ENCODE measurements around the gene COQ8A. TPM values are rescaled to one million over a fixed set of nuclear protein-coding genes. Genes with fewer than 3 reads are reported as not detected.

Gene COQ8A
- total RNA-seq, 1 experiment from 2014 or later: 39.4 TPM

DNA sequence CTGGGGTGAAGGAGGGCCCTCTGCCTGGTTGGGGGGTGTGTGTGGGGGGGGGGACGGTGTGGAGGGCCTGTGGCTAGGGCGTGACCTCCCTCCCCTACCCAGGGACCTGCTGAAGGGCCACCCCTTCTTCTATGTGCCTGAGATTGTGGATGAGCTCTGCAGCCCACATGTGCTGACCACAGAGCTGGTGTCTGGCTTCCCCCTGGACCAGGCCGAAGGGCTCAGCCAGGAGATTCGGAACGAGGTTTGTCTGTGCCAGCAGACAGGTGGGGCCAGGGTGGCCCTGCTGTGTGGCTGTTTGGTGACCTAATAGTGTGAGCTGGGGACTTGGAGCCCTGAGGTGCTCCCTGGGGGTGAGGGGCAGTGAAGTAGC, 43.9 kb downstream of the COQ8A start:
- TF ChIP-seq ETV6 (CRISPR knock-in tag; IDR thresholded peaks at IDR 0.05): no peak
- TF ChIP-seq ZNF263 (CRISPR knock-in tag; IDR thresholded peaks at IDR 0.05; ENCODE audit: low read depth): no peak
- TF ChIP-seq, protein P1, sequence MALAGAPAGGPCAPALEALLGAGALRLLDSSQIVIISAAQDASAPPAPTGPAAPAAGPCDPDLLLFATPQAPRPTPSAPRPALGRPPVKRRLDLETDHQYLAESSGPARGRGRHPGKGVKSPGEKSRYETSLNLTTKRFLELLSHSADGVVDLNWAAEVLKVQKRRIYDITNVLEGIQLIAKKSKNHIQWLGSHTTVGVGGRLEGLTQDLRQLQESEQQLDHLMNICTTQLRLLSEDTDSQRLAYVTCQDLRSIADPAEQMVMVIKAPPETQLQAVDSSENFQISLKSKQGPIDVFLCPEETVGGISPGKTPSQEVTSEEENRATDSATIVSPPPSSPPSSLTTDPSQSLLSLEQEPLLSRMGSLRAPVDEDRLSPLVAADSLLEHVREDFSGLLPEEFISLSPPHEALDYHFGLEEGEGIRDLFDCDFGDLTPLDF (CRISPR knock-in tag; IDR thresholded peaks at IDR 0.05): no peak
- no peak for TF ChIP-seq NFYB (CRISPR knock-in tag; conservative IDR thresholded peaks at IDR 0.05; ENCODE audit: low read depth)

DNA sequence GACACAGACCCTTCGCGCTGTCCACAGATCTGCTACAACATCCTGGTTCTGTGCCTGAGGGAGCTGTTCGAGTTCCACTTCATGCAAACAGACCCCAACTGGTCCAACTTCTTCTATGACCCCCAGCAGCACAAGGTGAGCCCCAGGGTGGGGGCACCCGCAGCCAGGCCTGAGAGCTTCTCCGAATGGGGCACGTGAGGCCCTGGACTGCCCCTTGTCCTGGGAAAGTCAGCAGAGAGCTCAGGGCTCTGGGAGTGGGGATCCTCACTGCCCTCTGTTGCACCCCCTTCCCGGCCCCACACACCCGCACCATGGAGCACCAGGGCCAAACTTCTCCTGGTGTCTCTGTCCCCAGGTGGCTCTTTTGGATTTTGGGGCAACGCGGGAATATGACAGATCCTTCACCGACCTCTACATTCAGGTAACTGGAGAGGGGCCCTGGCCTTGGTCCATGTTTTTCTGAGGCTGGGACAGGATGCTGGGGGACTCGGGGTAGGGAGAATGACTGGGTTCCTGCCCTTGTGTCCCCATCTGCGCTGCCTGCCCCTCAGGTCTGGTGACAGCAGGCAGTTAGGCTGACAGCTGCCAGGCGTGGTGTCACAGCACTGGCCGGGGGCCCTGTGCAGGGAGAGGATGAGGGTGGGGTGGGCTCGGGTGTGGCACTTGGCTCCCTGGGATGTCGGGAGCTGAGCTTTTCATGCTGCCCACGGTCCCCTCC, 44.6 kb downstream of the COQ8A start:
- no peak for DNase-seq (ENCODE audit: low spot score)
- Mint-ChIP-seq H3K9me3 (no peaks in the 10 kb centered on the region), H3K27me3 (ENCODE audit: low read depth) (no peaks in the 10 kb centered on the region), H3K4me3 (no peak overlapping the region), H3K27ac (no peak overlapping the region), H3K36me3 (peaks cover 17% of the 10 kb centered on the region), H3K4me1 (peaks cover 12% of the 10 kb centered on the region)
- TF ChIP-seq ETV6 (CRISPR knock-in tag; IDR thresholded peaks at IDR 0.05): no peak
- TF ChIP-seq NFYB (CRISPR knock-in tag; conservative IDR thresholded peaks at IDR 0.05; ENCODE audit: low read depth): no peak
- TF ChIP-seq ELF4 (CRISPR knock-in tag; IDR thresholded peaks at IDR 0.05; ENCODE audit: low read depth): no peak
- TF ChIP-seq SOX15 (CRISPR knock-in tag; IDR thresholded peaks at IDR 0.05): no peak
- TF ChIP-seq, protein P2, sequence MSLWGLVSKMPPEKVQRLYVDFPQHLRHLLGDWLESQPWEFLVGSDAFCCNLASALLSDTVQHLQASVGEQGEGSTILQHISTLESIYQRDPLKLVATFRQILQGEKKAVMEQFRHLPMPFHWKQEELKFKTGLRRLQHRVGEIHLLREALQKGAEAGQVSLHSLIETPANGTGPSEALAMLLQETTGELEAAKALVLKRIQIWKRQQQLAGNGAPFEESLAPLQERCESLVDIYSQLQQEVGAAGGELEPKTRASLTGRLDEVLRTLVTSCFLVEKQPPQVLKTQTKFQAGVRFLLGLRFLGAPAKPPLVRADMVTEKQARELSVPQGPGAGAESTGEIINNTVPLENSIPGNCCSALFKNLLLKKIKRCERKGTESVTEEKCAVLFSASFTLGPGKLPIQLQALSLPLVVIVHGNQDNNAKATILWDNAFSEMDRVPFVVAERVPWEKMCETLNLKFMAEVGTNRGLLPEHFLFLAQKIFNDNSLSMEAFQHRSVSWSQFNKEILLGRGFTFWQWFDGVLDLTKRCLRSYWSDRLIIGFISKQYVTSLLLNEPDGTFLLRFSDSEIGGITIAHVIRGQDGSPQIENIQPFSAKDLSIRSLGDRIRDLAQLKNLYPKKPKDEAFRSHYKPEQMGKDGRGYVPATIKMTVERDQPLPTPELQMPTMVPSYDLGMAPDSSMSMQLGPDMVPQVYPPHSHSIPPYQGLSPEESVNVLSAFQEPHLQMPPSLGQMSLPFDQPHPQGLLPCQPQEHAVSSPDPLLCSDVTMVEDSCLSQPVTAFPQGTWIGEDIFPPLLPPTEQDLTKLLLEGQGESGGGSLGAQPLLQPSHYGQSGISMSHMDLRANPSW (CRISPR knock-in tag; conservative IDR thresholded peaks at IDR 0.05; ENCODE audit: low read depth): no peak
- TF ChIP-seq, protein P3, sequence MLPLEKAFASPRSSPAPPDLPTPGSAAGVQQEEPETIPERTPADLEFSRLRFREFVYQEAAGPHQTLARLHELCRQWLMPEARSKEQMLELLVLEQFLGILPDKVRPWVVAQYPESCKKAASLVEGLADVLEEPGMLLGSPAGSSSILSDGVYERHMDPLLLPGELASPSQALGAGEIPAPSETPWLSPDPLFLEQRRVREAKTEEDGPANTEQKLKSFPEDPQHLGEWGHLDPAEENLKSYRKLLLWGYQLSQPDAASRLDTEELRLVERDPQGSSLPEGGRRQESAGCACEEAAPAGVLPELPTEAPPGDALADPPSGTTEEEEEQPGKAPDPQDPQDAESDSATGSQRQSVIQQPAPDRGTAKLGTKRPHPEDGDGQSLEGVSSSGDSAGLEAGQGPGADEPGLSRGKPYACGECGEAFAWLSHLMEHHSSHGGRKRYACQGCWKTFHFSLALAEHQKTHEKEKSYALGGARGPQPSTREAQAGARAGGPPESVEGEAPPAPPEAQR (CRISPR knock-in tag; IDR thresholded peaks at IDR 0.05): no peak
- TF ChIP-seq, protein P4, sequence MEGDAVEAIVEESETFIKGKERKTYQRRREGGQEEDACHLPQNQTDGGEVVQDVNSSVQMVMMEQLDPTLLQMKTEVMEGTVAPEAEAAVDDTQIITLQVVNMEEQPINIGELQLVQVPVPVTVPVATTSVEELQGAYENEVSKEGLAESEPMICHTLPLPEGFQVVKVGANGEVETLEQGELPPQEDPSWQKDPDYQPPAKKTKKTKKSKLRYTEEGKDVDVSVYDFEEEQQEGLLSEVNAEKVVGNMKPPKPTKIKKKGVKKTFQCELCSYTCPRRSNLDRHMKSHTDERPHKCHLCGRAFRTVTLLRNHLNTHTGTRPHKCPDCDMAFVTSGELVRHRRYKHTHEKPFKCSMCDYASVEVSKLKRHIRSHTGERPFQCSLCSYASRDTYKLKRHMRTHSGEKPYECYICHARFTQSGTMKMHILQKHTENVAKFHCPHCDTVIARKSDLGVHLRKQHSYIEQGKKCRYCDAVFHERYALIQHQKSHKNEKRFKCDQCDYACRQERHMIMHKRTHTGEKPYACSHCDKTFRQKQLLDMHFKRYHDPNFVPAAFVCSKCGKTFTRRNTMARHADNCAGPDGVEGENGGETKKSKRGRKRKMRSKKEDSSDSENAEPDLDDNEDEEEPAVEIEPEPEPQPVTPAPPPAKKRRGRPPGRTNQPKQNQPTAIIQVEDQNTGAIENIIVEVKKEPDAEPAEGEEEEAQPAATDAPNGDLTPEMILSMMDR (IDR thresholded peaks at IDR 0.05): no peak
- CTCF ChIA-PET: interaction anchor here (1.3 to 1.4 kb wide), 2 partner anchors 11 to 347 kb away, joined by 3 read pairs; no protein-coding TSS in a partner anchor
- POLR2A ChIA-PET: no interaction called here
- ATAC-seq: no peak

More for the DNA sequence above, 43.9 kb downstream of the COQ8A start:
- ATAC-seq (no peak), DNase-seq (ENCODE audit: low spot score) (no peak)
- ChIA-PET POLR2A (no interaction called here), CTCF (interaction anchor here (1.4 kb wide), 1 partner anchor 346 kb away, joined by 3 read pairs; no protein-coding TSS in a partner anchor)
- Mint-ChIP-seq H3K27ac (no peak overlapping the region), H3K27me3 (ENCODE audit: low read depth) (no peaks in the 10 kb centered on the region), H3K4me3 (no peak overlapping the region), H3K36me3 (peaks cover 17% of the 10 kb centered on the region), H3K9me3 (no peaks in the 10 kb centered on the region), H3K4me1 (peaks cover 12% of the 10 kb centered on the region)

DNA sequence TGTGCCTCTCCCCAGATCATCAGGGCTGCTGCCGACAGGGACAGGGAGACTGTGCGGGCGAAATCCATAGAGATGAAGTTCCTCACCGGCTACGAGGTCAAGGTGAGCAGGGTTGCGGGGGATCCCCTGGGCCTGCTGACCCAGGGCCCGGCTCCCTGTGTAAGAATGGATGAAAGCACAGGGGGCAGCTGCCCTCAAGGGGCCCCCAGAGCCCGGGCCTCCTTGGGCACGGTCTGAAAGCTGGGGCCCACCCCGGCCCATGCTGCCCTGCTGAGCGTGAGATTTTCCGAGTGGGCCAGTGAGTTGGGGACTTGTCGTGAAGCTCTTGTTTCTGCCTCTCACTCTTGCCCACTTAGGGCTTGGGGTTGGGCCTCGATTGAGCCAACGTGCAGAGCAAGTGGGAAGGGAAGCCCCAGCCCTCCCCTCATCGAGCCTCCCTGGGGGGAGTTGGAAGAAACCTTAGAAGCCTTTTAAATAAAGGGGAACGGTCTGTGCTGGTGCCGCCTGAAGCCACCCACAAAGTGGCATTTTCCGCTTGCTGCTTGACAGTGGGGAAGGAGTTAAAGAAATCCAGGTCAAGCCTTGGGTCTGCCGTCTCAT, 45.2 kb downstream of the COQ8A start:
- Mint-ChIP-seq H3K9me3 (no peaks in the 10 kb centered on the region), H3K27ac (no peak overlapping the region), H3K4me3 (no peak overlapping the region), H3K36me3 (peaks cover 17% of the 10 kb centered on the region), H3K4me1 (peaks cover 12% of the 10 kb centered on the region), H3K27me3 (ENCODE audit: low read depth) (no peaks in the 10 kb centered on the region)
- ChIA-PET POLR2A (no interaction called here), CTCF (interaction anchor here (1.3 kb wide), 1 partner anchor 10 kb away, joined by 3 read pairs; no protein-coding TSS in a partner anchor)
- no peak for DNase-seq (ENCODE audit: low spot score)
- ATAC-seq: no peak
- TF ChIP-seq, protein P5, sequence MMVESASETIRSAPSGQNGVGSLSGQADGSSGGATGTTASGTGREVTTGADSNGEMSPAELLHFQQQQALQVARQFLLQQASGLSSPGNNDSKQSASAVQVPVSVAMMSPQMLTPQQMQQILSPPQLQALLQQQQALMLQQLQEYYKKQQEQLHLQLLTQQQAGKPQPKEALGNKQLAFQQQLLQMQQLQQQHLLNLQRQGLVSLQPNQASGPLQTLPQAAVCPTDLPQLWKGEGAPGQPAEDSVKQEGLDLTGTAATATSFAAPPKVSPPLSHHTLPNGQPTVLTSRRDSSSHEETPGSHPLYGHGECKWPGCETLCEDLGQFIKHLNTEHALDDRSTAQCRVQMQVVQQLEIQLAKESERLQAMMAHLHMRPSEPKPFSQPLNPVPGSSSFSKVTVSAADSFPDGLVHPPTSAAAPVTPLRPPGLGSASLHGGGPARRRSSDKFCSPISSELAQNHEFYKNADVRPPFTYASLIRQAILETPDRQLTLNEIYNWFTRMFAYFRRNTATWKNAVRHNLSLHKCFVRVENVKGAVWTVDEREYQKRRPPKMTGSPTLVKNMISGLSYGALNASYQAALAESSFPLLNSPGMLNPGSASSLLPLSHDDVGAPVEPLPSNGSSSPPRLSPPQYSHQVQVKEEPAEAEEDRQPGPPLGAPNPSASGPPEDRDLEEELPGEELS (CRISPR knock-in tag; IDR thresholded peaks at IDR 0.05): no peak
- TF ChIP-seq, protein P6, sequence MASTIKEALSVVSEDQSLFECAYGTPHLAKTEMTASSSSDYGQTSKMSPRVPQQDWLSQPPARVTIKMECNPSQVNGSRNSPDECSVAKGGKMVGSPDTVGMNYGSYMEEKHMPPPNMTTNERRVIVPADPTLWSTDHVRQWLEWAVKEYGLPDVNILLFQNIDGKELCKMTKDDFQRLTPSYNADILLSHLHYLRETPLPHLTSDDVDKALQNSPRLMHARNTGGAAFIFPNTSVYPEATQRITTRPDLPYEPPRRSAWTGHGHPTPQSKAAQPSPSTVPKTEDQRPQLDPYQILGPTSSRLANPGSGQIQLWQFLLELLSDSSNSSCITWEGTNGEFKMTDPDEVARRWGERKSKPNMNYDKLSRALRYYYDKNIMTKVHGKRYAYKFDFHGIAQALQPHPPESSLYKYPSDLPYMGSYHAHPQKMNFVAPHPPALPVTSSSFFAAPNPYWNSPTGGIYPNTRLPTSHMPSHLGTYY (CRISPR knock-in tag; IDR thresholded peaks at IDR 0.05): no peak
- TF ChIP-seq KAT7 (CRISPR knock-in tag; IDR thresholded peaks at IDR 0.05; ENCODE audit: borderline replicate concordance) (no peak), CREB1 (CRISPR knock-in tag; IDR thresholded peaks at IDR 0.05) (no peak), CREM (CRISPR knock-in tag; IDR thresholded peaks at IDR 0.05) (no peak)
- TF ChIP-seq, protein P1 (CRISPR knock-in tag; IDR thresholded peaks at IDR 0.05): no peak

Data from WTC11 (cell line).